ENCODE data around the gene UBAP2.

The UBAP2 gene

GRCh38 chr9:33894316-33894715, 154.4 kb downstream of the UBAP2 start:
- no peak for DNase-seq (ENCODE audit: low read depth)
- H3K4me3 ChIP-seq (ENCODE audit: low read depth, low read length): no peak overlapping the region
- TF ChIP-seq CTCF (IDR thresholded peaks at IDR 0.05; ENCODE audit: insufficient read depth, low read depth, low read length, missing control alignments): no peak

- no peak overlapping the region for H3K4me3 ChIP-seq (ENCODE audit: low read depth, low read length)
- no peak for DNase-seq (ENCODE audit: low read depth)
- no peak for TF ChIP-seq CTCF (IDR thresholded peaks at IDR 0.05; ENCODE audit: insufficient read depth, low read depth, low read length, missing control alignments)
Observed at GRCh38 chr9:33893861-33894260, 154.8 kb downstream of the UBAP2 start.

- H3K4me3 ChIP-seq (ENCODE audit: low read depth, low read length): no peak overlapping the region
- DNase-seq (ENCODE audit: low read depth): no peak
- no peak for TF ChIP-seq CTCF (IDR thresholded peaks at IDR 0.05; ENCODE audit: insufficient read depth, low read depth, low read length, missing control alignments)
Observed at GRCh38 chr9:33885948-33886347, 162.7 kb downstream of the UBAP2 start.

- no peak for TF ChIP-seq CTCF (IDR thresholded peaks at IDR 0.05; ENCODE audit: insufficient read depth, low read depth, low read length, missing control alignments)
- DNase-seq (ENCODE audit: low read depth): no peak
- no peak overlapping the region for H3K4me3 ChIP-seq (ENCODE audit: low read depth, low read length)
Observed at GRCh38 chr9:33884856-33885701, 163.6 kb downstream of the UBAP2 start.

GRCh38 chr9:33881635-33882034, 167.1 kb downstream of the UBAP2 start:
- TF ChIP-seq CTCF (IDR thresholded peaks at IDR 0.05; ENCODE audit: insufficient read depth, low read depth, low read length, missing control alignments): no peak
- H3K4me3 ChIP-seq (ENCODE audit: low read depth, low read length): no peak overlapping the region
- no peak for DNase-seq (ENCODE audit: low read depth)

- no peak overlapping the region for H3K4me3 ChIP-seq (ENCODE audit: low read depth, low read length)
- DNase-seq (ENCODE audit: low read depth): no peak
- no peak for TF ChIP-seq CTCF (IDR thresholded peaks at IDR 0.05; ENCODE audit: insufficient read depth, low read depth, low read length, missing control alignments)
Observed at GRCh38 chr9:33880211-33881089, 168.2 kb downstream of the UBAP2 start.
